GM18508 (cell line): ENCODE data around the gene PPAT.
"Not testable (repeated sequence)": the region's sequence is repeated elsewhere in the genome, so short reads cannot be mapped to it uniquely, and the experiment has no call there.

Source experiments
- ATAC-seq: cut with Tn5 transposase; IDR thresholded peaks from one replicate; pipeline ENCODE4 v1.9.1; 2021; ENCODE audit warnings: moderate number of reproducible peaks; ENCODE audit not compliant: insufficient read depth, unreplicated experiment

The PPAT gene

DNA sequence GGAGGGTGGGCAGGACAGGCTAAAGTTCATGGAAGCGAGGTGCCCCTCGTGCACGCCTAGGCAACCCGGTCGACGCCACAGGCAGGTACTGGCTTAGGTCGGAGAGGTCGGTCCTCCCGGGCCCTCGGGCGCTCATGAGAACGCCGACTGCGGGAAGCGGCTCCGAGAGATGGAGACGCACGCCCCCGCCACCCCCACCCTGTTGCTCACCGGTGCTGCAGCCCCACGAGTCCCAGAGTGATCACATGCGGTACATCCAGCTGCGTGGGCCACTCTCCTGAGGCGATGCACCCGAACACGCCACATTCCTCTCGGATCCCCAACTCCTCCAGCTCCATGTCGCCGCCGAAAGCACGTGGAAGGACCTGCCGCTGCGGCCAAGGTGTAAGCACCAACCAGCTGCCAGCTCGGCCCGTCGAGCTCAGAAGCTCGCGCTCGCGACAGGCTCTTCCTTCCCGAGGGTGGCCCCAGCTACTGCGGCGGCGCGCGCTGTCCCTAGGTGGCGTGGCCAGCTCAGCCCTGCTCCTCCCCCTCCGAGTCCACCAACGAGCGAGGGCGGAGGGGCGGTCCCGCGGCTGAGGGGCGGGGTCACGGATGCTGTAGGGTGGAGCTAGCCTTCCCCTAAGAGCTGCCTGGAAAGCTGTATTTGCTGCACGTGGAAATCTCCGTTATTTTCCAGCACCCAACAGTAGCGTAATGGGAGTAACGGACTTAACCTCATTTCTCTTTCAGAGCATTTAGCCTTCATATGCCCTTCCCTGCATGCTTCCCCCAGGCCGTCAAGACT is at the start of gene PPAT:
Gene PPAT (minus strand): TSS at position 476 of the 787 bp plus-strand sequence. CDS start 138 bp downstream, at position 338.
- ATAC-seq: peak; percentile 56

DNA sequence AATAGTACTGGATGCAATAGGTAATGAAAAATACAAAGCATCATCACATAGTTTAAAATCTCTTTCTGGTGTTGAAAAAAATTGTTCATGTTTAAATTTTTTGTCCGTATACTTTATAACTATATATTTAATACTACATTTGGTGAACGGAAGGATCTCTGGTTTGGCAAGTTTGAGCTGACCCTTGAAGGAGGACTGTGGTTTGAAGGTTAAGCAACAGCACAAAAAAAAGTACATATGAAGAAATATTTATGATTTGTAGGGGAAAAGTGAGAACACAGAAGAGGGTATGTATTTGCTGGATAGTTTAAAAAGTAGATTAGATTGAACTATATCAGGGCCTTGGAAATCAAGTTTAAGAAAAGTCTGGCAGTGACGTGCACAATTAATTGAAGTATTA is 45.3 kb upstream of the PPAT start:
- no peak for ATAC-seq

DNA sequence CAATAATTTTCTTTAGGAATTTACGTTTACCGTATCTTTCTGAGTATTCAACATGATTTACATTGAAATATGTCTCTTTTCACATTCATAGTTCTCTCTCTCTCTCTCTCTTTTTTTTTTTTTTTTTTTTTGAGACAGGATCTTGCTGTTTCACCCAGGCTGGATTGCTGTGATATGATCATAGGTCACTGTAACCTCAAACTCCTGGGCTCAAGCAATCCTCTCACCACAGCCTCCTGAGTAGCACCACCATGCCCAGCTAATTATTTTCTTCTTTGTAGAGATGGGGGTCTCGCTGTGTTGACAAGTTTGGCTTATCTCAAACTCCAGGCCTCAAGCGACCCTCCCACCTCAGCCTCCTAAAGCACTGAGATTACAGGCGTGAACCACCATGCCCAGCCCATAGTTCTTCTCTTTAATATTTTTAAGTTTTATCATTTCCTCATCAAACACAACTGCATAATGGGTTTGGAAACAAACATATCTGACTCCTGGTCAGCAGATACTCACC is 41.8 kb upstream of the PPAT start:
- ATAC-seq: no peak

DNA sequence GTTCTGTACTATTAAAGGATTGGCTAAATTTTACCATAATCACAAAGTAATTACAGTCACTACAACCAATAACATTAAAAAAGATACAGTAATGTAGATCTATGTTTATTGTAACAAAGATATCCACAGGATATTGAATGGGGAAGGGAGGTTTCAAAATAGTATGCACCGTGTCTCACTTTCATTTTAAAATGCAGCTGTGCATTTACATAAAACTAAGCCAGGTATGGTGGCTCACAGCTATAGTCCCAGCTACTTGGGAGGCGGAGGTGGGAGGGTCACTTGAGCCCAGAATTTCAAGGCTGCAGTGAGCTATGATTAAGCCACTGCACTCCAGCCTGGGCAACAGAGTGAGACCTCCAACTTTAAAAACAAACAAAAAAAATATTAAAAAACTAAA is 40.5 kb upstream of the PPAT start:
- ATAC-seq: peak; percentile 85

DNA sequence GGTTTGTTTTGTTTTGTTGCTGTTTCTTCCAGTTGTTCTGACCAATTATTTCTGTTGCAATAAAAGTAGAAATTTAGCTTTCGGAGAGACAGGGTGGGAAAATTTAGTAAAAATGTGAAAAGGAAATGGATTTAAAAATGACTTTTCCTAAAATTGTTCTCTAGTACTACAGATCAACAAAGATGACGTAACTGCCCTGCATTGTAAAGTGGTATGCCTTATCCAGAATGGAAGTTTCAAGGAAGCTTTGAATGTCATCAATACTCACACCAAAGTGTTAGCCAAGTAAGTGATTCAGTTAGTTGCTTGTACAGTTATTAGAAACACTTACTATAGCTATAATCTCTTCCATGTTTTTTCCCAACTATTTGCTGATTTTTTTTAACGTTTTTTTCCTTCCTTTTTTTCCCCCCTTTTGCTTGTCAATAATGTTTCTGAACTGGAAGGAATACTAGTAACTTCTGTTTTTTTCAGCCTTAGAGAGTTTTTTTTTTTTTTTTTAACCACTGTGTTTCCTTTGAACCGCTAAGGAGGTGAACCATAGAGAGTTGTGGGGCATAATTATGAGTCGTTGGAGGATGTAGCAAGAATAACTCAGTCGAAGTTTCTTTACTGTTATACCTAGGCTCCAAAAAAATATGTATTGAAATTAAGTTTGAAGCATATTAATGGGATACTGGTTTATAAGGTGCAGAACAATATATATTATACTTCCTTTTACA is 34.2 kb upstream of the PPAT start:
- no peak for ATAC-seq

DNA sequence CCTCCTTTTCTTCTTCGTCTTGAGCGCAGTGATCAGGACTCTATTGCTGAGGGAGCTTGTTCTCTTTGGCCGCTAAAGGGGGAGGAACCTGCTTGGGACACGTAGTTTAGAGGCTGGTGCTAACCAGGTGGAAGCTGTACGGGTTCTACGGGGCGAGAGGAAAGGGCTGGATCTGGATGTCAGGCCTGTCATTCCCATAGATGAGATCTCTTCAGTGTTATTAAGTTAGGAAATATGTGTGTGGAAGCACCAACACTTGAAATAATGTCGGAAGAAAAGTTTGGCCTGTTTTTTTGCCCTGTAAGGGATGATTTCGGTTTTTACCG is 32.6 kb upstream of the PPAT start:
- no peak for ATAC-seq

DNA sequence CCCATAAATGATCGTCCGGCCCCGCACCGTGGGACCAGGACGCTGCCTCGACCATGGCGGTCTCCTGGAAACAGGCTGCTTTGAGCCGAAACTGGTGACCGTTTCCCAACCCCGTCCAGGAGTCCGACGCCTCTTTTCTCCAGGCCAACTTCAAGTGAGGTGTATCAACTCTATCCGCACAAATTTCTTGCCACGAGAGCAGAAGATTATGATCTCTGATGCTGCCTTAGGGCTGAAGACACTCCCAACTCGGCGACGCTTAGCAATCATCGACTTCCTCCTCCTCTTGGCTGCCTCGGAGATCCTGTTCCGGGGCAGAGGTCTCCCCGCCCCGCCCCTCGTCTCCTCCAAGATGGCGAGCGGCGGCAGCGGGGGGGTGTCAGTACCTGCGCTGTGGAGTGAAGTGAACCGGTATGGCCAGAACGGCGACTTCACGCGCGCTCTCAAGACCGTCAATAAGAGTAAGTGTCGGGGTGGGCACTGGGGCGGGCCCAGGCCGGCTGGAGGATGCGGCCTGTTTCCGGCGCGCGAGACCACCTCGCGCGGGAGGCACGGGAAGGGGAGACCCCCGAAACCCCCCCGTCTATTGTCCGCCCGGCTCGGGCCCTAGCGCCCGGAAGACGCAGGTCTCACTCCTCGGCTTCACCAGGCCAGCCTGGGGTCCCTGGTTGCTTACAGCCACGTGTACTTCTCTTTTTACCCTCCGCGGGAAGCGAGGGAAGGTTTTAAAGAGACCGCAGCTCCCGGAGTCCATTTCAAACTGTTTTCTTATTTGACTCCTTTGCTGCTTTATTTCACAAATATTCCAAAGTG is 32.1 kb upstream of the PPAT start, which contains the start of gene SRP72:
Gene SRP72 (plus strand): TSS at position 334 of the 813 bp plus-strand sequence. CDS start 19 bp downstream, at position 353.
- ATAC-seq: peak; percentile 85

DNA sequence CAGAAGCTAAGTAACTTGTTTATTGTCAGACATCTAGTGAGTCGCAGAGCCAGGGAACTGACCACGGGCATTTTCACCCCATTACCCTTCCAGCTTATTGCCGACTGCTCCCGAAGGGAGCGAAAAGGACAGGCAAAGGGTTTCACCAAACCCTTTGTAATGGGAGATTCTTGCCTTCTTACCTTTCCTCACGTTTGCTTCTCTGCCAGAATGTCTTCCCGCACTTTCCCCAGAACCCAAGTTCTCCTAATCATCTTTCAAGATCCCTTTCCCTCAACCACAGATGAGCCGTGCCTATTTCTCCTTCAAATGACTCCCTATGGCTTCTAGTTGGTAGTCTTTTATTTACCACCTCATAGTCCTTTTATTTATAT is 31.5 kb upstream of the PPAT start:
- ATAC-seq: no peak

DNA sequence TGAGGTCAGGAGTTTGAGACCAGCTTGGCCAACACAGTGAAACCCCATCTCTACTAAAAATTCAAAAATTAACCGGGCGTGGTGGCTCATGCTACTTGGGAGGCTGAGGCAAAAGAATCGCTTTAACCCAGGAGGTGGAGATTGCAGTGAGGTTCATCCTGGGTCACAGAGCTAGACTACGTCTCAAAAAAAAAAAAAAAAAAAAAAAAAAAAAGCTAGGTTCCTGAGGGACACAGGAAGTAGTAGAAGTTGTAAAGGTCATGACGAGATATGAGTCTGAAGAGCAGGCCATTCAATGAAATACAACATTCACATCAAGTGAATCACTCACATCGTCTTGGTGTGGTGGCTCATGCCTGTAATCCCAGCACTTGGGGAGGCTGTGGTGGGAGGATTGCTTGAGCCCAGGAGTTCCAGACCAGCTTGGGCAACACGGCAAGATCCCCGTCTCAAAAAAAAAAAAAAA is 30.9 kb upstream of the PPAT start:
- not testable (repeated sequence) for ATAC-seq

DNA sequence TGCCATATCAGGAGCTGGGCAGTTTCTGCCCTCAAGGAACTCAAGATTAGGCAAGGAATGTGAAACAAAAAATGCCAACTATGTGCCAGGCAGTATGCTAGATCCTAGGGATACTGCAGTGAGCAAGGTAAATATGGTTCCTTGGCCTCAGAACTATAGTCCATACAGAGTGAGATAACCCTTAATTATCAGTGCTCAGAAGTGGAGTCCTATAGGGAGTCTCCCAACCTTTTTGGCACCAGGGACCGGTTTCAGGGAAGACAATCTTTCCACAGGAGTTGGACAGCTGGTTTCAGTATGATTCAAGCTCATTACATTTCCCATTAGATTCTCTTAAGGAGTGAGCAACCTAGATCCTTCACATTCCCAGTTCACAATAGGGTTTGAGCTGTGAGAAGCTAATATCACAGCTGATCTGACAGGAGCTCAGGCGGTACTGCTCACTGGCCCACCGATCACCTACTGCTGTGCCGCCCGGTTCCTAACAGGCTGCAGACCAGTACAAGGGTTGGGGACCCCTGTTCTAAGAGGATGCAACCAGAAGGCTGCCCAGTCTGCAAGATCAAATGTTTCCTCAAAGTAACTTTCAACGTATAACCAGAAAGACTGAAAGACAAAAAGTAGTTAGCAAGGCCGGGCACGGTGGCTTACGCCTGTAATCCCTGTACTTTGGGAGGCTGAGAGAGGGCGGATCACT is 30.3 kb upstream of the PPAT start:
- ATAC-seq: no peak

DNA sequence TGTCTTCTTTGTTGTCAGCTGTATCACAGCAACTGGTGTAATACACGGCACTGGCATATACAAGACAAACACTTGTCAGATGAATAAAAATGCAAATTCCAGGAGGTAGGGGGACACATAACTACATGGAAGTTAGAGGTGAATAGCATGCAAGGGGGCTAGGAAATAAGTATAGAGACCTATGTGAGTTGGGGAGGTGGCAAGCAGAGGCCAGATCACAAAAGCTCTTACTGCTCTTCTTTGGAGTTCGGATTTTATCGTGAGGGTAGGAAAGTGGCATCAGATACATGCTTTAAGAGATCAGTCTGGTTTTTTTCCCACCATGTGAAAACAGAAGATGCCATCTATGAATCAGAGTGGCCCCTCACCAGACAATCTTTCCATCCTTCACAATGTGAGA is 29.2 kb upstream of the PPAT start:
- ATAC-seq: no peak

DNA sequence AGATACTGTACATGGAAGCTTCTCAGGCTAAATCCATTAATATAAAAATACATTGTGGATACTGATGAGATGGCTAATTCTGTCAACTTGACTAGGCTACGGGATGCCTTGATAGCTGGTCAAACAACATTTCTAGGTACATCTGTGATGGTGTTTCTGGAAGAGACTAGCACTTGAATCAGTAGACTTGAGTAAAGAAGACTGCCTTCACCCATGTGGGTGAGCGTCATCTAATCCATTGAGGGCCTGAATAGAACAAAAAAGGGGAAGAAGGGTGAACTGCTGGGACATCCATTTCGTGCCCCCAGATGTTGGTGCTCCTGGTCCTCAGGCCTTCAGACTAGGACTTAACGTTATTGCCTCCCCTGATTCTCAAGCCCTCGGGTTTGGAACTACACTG is 28.3 kb upstream of the PPAT start:
- no peak for ATAC-seq

DNA sequence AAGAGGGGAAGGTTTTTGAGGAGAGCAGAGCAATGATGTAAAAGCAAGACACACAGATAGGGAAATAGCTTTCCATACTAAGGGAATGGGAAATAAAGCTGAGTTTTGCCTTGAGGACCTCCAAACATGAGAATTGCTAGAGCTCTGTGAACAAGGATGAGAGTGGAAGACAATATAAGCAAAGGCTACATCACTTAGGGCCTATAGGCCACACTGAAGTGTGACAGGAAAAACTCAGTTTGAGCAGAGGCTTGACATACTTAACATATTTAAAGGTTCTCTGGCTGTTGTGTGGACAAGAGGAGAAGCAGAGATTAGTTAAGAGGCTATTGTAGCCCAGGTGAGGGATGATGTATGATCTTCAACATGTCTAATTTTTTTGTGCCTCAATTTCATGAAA is 26.7 kb upstream of the PPAT start:
- ATAC-seq: no peak

DNA sequence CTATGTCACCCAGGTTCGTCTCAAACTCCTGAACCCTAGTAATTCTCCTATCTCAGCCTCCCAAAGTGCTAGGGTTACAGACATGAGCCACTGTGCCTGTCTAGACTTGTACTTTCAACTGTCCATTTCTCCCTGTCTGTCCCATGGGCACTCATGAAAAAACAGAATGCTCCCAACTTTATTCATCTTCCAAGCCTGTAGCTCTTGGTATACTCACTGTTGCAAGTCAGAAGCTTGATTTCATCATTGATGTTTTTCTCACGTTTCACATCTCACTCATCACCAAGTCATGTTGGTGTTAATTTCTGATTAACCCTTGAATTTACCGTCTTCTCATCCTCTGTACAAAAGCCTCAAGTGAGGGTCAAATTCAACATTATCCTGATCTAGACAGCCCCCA is 24.7 kb upstream of the PPAT start:
- ATAC-seq: no peak

DNA sequence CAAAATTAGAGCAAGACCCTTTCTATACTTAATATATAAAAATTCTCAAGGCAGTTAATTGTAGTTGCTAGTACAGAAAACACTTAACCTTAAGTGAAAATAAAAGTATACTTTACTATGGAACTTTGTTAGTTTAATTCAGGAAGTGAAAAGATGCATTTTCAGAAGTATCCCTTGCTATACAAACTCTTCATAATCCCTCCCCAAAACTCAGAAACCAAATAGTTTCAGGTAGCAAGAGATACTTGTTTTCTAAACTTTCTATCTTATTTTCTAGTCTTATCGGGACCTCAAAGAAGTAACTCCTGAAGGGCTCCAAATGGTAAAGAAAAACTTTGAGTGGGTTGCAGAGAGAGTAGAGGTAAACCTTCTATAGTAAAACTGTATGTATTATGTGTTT is 14.9 kb upstream of the PPAT start:
- no peak for ATAC-seq

DNA sequence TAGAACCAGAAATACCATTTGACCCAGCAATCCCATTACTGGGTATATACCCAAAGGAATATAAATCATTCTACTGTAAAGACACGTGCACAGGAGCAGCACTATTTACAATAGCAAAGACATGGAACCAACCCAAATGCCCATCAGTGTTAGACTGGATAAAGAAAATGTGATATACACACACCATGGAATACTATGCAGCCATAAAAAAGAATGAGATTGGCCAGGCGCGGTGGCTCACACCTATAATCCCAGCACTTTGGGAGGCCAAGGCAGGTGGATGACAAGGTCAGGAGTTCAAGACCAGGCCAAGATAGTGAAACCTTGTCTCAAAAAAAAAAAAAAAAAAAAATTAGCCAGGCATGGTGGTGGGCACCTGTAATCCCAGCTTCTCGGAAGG is 14.1 kb upstream of the PPAT start:
- ATAC-seq: not testable (repeated sequence)

DNA sequence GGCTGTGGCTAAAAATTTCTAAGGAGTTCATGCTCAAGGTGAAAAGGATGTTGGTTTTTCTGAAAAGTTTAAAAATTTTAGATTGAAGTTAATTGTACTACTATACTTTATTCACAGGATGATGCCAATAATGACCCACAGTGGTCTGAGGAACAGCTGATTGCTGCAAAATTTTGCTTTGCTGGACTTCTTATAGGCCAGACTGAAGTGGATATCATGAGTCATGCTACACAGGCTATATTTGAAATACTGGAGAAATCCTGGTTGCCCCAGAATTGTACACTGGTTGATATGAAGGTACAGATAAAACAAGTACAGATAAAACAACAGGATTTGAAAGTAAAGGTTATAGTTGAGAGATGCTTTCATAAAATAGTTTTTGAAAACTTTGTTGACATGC is 12.9 kb upstream of the PPAT start:
- ATAC-seq: no peak

DNA sequence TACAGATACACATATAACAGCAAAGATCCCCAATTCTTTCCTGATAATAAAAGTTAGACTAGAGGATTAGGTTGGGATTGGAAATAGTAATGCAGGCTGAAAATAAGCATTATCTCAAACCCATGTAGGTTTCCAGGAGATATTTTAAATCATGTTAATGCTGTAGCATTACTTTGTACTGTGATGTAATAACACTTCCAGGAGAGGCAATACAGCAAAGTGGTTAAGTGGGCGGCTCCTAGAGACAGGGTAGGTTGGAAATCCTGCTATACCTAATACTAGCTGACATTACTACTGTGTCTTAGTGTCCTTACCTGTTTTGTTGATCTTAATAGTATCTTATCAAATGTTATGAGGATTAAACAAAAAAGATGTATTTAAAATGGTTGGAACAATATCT is 10.3 kb upstream of the PPAT start:
- no peak for ATAC-seq

DNA sequence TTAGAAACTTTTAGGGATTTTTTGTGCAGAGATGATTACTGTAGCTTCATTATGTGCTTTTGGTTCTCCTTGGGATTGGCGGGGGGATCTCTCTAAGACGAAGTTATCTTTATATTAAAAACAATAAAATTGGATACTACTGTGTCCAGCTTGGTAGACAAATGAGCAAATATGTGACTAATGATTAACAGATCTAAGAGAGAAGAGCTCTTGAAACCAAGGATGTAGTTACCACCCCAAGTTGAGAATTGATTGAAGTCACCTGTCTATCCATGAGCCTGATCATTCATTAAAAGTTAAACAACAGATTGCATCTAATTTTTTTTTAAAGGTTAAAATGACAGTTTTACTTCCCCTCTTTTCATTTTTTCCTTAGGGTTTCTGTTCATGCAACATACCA is 9.3 kb upstream of the PPAT start:
- ATAC-seq: no peak

DNA sequence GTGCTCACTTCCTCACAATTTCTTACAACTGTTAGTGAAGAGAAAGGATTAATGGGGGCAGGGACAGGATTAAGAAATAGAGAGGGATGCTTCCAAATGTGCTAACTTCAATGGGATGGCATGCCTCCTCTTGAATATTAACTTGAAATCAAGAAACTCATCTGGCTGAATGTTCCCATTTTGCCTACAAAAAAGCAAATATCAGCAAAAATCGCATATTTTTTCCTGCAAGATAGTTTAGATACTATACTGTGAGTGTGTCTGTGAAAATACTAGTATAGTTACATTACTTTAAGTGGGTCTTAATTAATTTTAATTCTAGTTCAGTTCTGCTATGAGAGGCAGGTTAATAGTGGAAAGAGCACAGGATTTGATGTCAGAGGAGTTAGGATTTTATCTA is 5.6 kb upstream of the PPAT start:
- no peak for ATAC-seq
